Ascending aorta (tissue), 2 donors: Measurements from ENCODE around the gene ELOVL6. TPM values are rescaled to one million over a fixed set of nuclear protein-coding genes. Genes with fewer than 3 reads are reported as not detected.
"Not testable (repeated sequence)": the region's sequence is repeated elsewhere in the genome, so short reads cannot be mapped to it uniquely, and the experiment has no call there.

Source experiments
- DNase-seq, 2 donors: peaks; one replicate each; pipeline ENCODE4 v3.0.0-alpha.2; 2019; ENCODE audit warnings: low spot score in 2 of 2
- H3K27ac ChIP-seq, 2 donors: fragments of 200-600 bp; sonication (generic); one replicate each; pipeline ENCODE4 v1.5.1; 2016 to 2017; ENCODE audit warnings: mild to moderate bottlenecking in 1 of 2
- H3K27me3 ChIP-seq: fragments of 200-600 bp; sonication (generic); one replicate; pipeline ENCODE4 v1.5.1; 2017
- H3K36me3 ChIP-seq, 2 donors: fragments of 200-600 bp; sonication (generic); one replicate each; pipeline ENCODE4 v1.5.1; 2016
- H3K4me1 ChIP-seq, 2 donors: fragments of 200-600 bp; sonication (generic); one replicate each; pipeline ENCODE4 v1.5.1; 2016 to 2017; ENCODE audit warnings: mild to moderate bottlenecking in 1 of 2
- H3K4me3 ChIP-seq, 2 donors: fragments of 200-600 bp; sonication (generic); one replicate each; pipeline ENCODE4 v1.5.1; 2016 to 2017; ENCODE audit warnings: mild to moderate bottlenecking in 1 of 2
- H3K9me3 ChIP-seq, 2 donors: fragments of 200-600 bp; sonication (generic); one replicate each; pipeline ENCODE4 v1.5.1; 2016
- CTCF ChIP-seq, 3 experiments: fragments of 200-600 bp in 2 of 3; fragments of 450-650 bp in 1 of 3; sonication (generic) in 2 of 3; IDR thresholded peaks; one replicate each; pipeline ENCODE4 v1.5.1; 2016 to 2019; ENCODE audit warnings: antibody characterized with exemption in 3 of 3, mild to moderate bottlenecking in 1 of 3, moderate library complexity in 1 of 3
- intact Hi-C: fragments of 100-400 bp; cut with DNase I; formaldehyde crosslinking; loops from one replicate; pipeline ENCODE4 v1.15.1; 2023
- total RNA-seq: library from RNA; depleted of rRNA; stranded (reverse); fragments of >200 nt; gene quantifications from one replicate; pipeline ENCODE4 v1.1.0, GENCODE V29; 2016

The ELOVL6 gene
- total RNA-seq, 1 donor from 2014 or later, result 0.64 TPM

GRCh38 chr4:110157580-110157979 lies 40.8 kb downstream of the ELOVL6 start:
- intact Hi-C loops, result no loop called here
- no peak for DNase-seq
- Histone ChIP-seq H3K9me3 (no peaks in the 10 kb centered on the region), H3K27ac (no peak overlapping the region), H3K36me3 (no peaks in the 10 kb centered on the region), H3K4me3 (no peak overlapping the region), H3K4me1 (no peaks in the 10 kb centered on the region), H3K27me3 (no peaks in the 10 kb centered on the region)
- TF ChIP-seq CTCF (IDR thresholded peaks at IDR 0.05), result no peak

- H3K36me3 ChIP-seq, DNase-seq, H3K4me3 ChIP-seq, H3K9me3 ChIP-seq, H3K4me1 ChIP-seq, H3K27ac ChIP-seq, H3K27me3 ChIP-seq, intact Hi-C loops: not testable (repeated sequence)
Observed at GRCh38 chr4:110157166-110157565, 41.2 kb downstream of the ELOVL6 start.

GRCh38 chr4:110156442-110156841 lies 42.0 kb downstream of the ELOVL6 start:
- H3K36me3 ChIP-seq, result no peaks in the 10 kb centered on the region
- intact Hi-C loops, result no loop called here
- TF ChIP-seq CTCF (IDR thresholded peaks at IDR 0.05), result no peak
- DNase-seq, result no peak
- no peaks in the 10 kb centered on the region for H3K27me3 ChIP-seq
- H3K4me3 ChIP-seq, result no peak overlapping the region
- H3K27ac ChIP-seq, result no peak overlapping the region
- H3K4me1 ChIP-seq, result no peaks in the 10 kb centered on the region
- no peaks in the 10 kb centered on the region for H3K9me3 ChIP-seq

GRCh38 chr4:110155654-110156053 lies 42.8 kb downstream of the ELOVL6 start:
- H3K27ac ChIP-seq, result no peak overlapping the region
- H3K27me3 ChIP-seq, result no peaks in the 10 kb centered on the region
- no peaks in the 10 kb centered on the region for H3K4me1 ChIP-seq
- H3K36me3 ChIP-seq, result no peaks in the 10 kb centered on the region
- intact Hi-C loops, result no loop called here
- no peak for TF ChIP-seq CTCF (IDR thresholded peaks at IDR 0.05)
- no peak overlapping the region for H3K4me3 ChIP-seq
- no peak for DNase-seq
- no peaks in the 10 kb centered on the region for H3K9me3 ChIP-seq

- Histone ChIP-seq H3K27ac (no peak overlapping the region), H3K36me3 (no peaks in the 10 kb centered on the region), H3K4me3 (no peak overlapping the region), H3K4me1 (no peaks in the 10 kb centered on the region), H3K27me3 (no peaks in the 10 kb centered on the region), H3K9me3 (no peaks in the 10 kb centered on the region)
- DNase-seq, result no peak
- no peak for TF ChIP-seq CTCF (IDR thresholded peaks at IDR 0.05)
- intact Hi-C loops, result no loop called here
Observed at GRCh38 chr4:110154582-110154981, 43.8 kb downstream of the ELOVL6 start.

- intact Hi-C loops, result no loop called here
Observed at GRCh38 chr4:110152386-110152785, 46.0 kb downstream of the ELOVL6 start.

More at GRCh38 chr4:110152386-110152785, 46.0 kb downstream of the ELOVL6 start:
- H3K27ac ChIP-seq, result no peak overlapping the region
- H3K27me3 ChIP-seq, result no peaks in the 10 kb centered on the region
- TF ChIP-seq CTCF (IDR thresholded peaks at IDR 0.05), result no peak
- no peak for DNase-seq
- no peaks in the 10 kb centered on the region for H3K36me3 ChIP-seq
- H3K4me1 ChIP-seq, result no peaks in the 10 kb centered on the region
- no peak overlapping the region for H3K4me3 ChIP-seq
- H3K9me3 ChIP-seq, result no peaks in the 10 kb centered on the region
